Measurements from ENCODE around the gene TMEM164.

GRCh38 chrX:110050901-110051300 lies 48.0 kb downstream of the TMEM164 start:
- TF ChIP-seq CTCF (conservative IDR thresholded peaks at IDR 0.05 in 1 of 2, IDR thresholded peaks at IDR 0.05 in 1 of 2; ENCODE audit: extremely low read depth in 1 of 2, insufficient read depth in 1 of 2, low read depth in 1 of 2, low read length in 2 of 2) (no peak), EZH2 (IDR thresholded peaks at IDR 0.05; ENCODE audit: borderline replicate concordance, low read length) (no peak)

Data from mammary epithelial cell (primary cell).